SU-DHL-6 (cell line): ENCODE results near the gene ATG4C.

Experiments used
- H2AFZ ChIP-seq: fragments of 200-600 bp; sonication (generic); 2 replicates; pipeline ENCODE4 v1.6.1; 2014; ENCODE audit warnings: low read depth, mild to moderate bottlenecking, moderate library complexity, mixed read lengths, antibody characterized with exemption, low read length; ENCODE audit not compliant: severe bottlenecking
- H3F3A ChIP-seq: fragments of 200-600 bp; shearing (Covaris generic); 2 replicates; pipeline ENCODE4 v1.6.0; 2016; ENCODE audit warnings: antibody characterized with exemption, mild to moderate bottlenecking; ENCODE audit not compliant: insufficient read depth
- H3K27ac ChIP-seq: fragments of 200-600 bp; sonication (generic); 2 replicates; pipeline ENCODE4 v1.5.1; 2016; ENCODE audit warnings: low read depth, mild to moderate bottlenecking, low read length, moderate library complexity, mixed read lengths
- H3K27me3 ChIP-seq: fragments of 200-600 bp; sonication (generic), shearing (Covaris generic); 2 replicates; pipeline ENCODE4 v1.6.0; 2014; ENCODE audit warnings: mild to moderate bottlenecking, low read length
- H3K36me3 ChIP-seq: fragments of 200-600 bp; sonication (generic); 2 replicates; pipeline ENCODE4 v1.6.1; 2014; ENCODE audit warnings: mild to moderate bottlenecking, low read length, mixed read lengths
- H3K4me2 ChIP-seq: fragments of 300-600, 200-600 bp; shearing (Covaris generic), sonication (generic); 2 replicates; pipeline ENCODE4 v1.6.0; 2014; ENCODE audit warnings: low read length, low read depth, mild to moderate bottlenecking; ENCODE audit not compliant: poor library complexity, severe bottlenecking
- H3K4me3 ChIP-seq: fragments of 200-600 bp; sonication (generic); 2 replicates; pipeline ENCODE4 v1.5.1; 2014; ENCODE audit warnings: antibody characterized with exemption, low read length, mild to moderate bottlenecking, mixed read lengths; ENCODE audit not compliant: insufficient read depth, poor library complexity, severe bottlenecking
- H3K79me2 ChIP-seq: fragments of 200-600 bp; sonication (generic); 2 replicates; pipeline ENCODE4 v1.6.1; 2014; ENCODE audit warnings: mild to moderate bottlenecking, low read length, moderate library complexity; ENCODE audit not compliant: insufficient read depth
- H3K9ac ChIP-seq: fragments of 200-600 bp; sonication (generic); 2 replicates; pipeline ENCODE4 v1.7.0; 2014; ENCODE audit warnings: mild to moderate bottlenecking, low read length
- H3K9me2 ChIP-seq: fragments of 200-600 bp; sonication (generic); replicated peaks from 2 replicates; pipeline ENCODE4 v1.6.1; 2014; ENCODE audit warnings: low read length; ENCODE audit not compliant: insufficient read depth
- H3K9me3 ChIP-seq: fragments of 200-600 bp; sonication (generic); 2 replicates; pipeline ENCODE4 v1.6.1; 2014; ENCODE audit warnings: low read length, mixed read lengths; ENCODE audit not compliant: insufficient read depth
- H4K20me1 ChIP-seq: fragments of 200-600 bp; sonication (generic); 2 replicates; pipeline ENCODE4 v1.6.1; 2014; ENCODE audit warnings: low read depth, mild to moderate bottlenecking, antibody characterized with exemption, low read length, moderate library complexity, mixed read lengths
- CTCF ChIP-seq: fragments of 200-600 bp; sonication (generic); IDR thresholded peaks from one replicate; pipeline ENCODE4 v1.5.1; 2017; ENCODE audit warnings: antibody characterized with exemption, mild to moderate bottlenecking, low read length, moderate library complexity; ENCODE audit not compliant: insufficient read depth, poor library complexity, severe bottlenecking
- EZH2phosphoT487 ChIP-seq: fragments of 200-600 bp; sonication (generic), shearing (Covaris generic); conservative IDR thresholded peaks from 2 replicates; pipeline ENCODE4 v1.6.1; 2018; ENCODE audit warnings: mild to moderate bottlenecking, antibody characterized with exemption, low read length, moderate library complexity, mixed read lengths

ATG4C gene

DNA sequence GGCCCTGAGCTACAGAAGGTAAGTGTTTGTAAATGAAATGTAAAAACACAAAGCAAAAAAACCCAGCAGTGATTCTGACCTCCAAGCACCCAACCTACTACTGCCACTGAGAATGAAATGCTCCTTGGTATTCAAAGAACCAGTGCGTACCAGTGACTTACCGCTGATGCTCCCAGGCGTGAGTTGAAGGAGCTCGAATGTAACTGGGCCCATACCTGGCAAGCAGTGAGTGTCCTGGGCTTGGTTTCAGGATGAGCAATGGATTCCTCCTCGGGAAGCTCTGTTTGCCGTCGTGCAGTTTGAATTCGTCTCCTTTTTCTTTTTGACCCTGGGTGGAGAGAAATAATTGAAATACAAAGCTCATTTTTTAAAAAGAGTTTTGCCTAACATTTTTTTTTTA is 121.9 kb downstream of the ATG4C start:
- H3K9me3 ChIP-seq, result no peaks in the 10 kb centered on the region
- H3K9me2 ChIP-seq, result no peaks in the 10 kb centered on the region
- no peaks in the 10 kb centered on the region for H4K20me1 ChIP-seq
- H3F3A ChIP-seq, result no peaks in the 10 kb centered on the region
- H3K36me3 ChIP-seq, result no peaks in the 10 kb centered on the region
- H3K9ac ChIP-seq, result no peak overlapping the region
- H3K4me2 ChIP-seq, result no peak overlapping the region
- TF ChIP-seq EZH2phosphoT487 (no peak), CTCF (no peak)
- no peak overlapping the region for H2AFZ ChIP-seq
- no peak overlapping the region for H3K27ac ChIP-seq
- H3K4me3 ChIP-seq, result no peak overlapping the region
- no peaks in the 10 kb centered on the region for H3K79me2 ChIP-seq
- no peaks in the 10 kb centered on the region for H3K27me3 ChIP-seq

- Histone ChIP-seq H3K79me2 (no peaks in the 10 kb centered on the region), H2AFZ (no peak overlapping the region)
Measured at GRCh38 chr1:62906428-62906886, 122.5 kb downstream of the ATG4C start.

GRCh38 chr1:62908168-62908695 is 124.3 kb downstream of the ATG4C start:
- no peaks in the 10 kb centered on the region for H4K20me1 ChIP-seq
- no peak overlapping the region for H3K4me2 ChIP-seq
- H3K27ac ChIP-seq, result no peak overlapping the region
- no peak overlapping the region for H3K4me3 ChIP-seq
- no peaks in the 10 kb centered on the region for H3K9me3 ChIP-seq
- no peak overlapping the region for H3K9ac ChIP-seq
- no peaks in the 10 kb centered on the region for H3F3A ChIP-seq
- H3K79me2 ChIP-seq, result no peaks in the 10 kb centered on the region
- H2AFZ ChIP-seq, result no peak overlapping the region
- no peaks in the 10 kb centered on the region for H3K9me2 ChIP-seq
- TF ChIP-seq EZH2phosphoT487 (no peak), CTCF (no peak)
- no peaks in the 10 kb centered on the region for H3K36me3 ChIP-seq
- H3K27me3 ChIP-seq, result no peaks in the 10 kb centered on the region

More at GRCh38 chr1:62906428-62906886, 122.5 kb downstream of the ATG4C start:
- H3K4me3 ChIP-seq, result no peak overlapping the region
- no peaks in the 10 kb centered on the region for H3K36me3 ChIP-seq
- H3K27ac ChIP-seq, result no peak overlapping the region
- no peaks in the 10 kb centered on the region for H3K27me3 ChIP-seq
- H3K4me2 ChIP-seq, result no peak overlapping the region
- H3F3A ChIP-seq, result no peaks in the 10 kb centered on the region
- TF ChIP-seq CTCF (peak; percentile 61), EZH2phosphoT487 (no peak)
- H3K9ac ChIP-seq, result no peak overlapping the region
- no peaks in the 10 kb centered on the region for H3K9me2 ChIP-seq
- no peaks in the 10 kb centered on the region for H3K9me3 ChIP-seq
- H4K20me1 ChIP-seq, result no peaks in the 10 kb centered on the region
